Adrenal gland (tissue), 12 donors: ENCODE data around the gene FDX2. TPM values are rescaled to one million over a fixed set of nuclear protein-coding genes. Genes with fewer than 3 reads are reported as not detected.
A peak's percentile ranks its signal among the peaks of the same experiment; 100 is the strongest.

ENCODE experiments used
- DNase-seq, 7 donors: peaks; one replicate each; pipeline ENCODE4 v3.0.0-alpha.2; 2019 to 2020
- H3K27ac ChIP-seq, 5 donors: fragments of 200-600 bp; sonication (generic) in 4 of 5; 1 replicate in 3 of 5; 2 replicates in 2 of 5; pipeline versions ENCODE4 v1.5.1 to v1.8.0; 2016 to 2020; ENCODE audit warnings: mild to moderate bottlenecking in 1 of 5
- H3K27me3 ChIP-seq: fragments of 200-600 bp; 2 replicates; pipeline ENCODE4 v1.8.0; 2021
- H3K36me3 ChIP-seq, 2 donors: fragments of 200-600 bp; replicated peaks in 1 of 2; 1 replicate in 1 of 2; 2 replicates in 1 of 2; pipeline versions ENCODE4 v1.5.1 to v1.8.0; 2018 to 2022
- H3K4me1 ChIP-seq, 2 donors: fragments of 200-600 bp; replicated peaks in 1 of 2; 1 replicate in 1 of 2; 2 replicates in 1 of 2; pipeline versions ENCODE4 v1.5.1 to v1.8.0; 2018 to 2021
- H3K4me3 ChIP-seq, 4 donors: fragments of 200-600 bp; sonication (generic) in 3 of 4; one replicate each; pipeline ENCODE4 v1.5.1; 2016 to 2018
- H3K9me3 ChIP-seq, 3 donors: fragments of 200-600 bp; sonication (generic) in 1 of 3; replicated peaks in 1 of 3; 1 replicate in 2 of 3; 2 replicates in 1 of 3; pipeline versions ENCODE4 v1.5.1 to v1.8.0; 2016 to 2021
- POLR2A ChIP-seq, 2 donors: fragments of 450-650 bp; IDR thresholded peaks; one replicate each; pipeline ENCODE4 v1.6.1; 2017; ENCODE audit warnings: antibody characterized with exemption in 2 of 2, mild to moderate bottlenecking in 2 of 2, moderate library complexity in 1 of 2
- WGBS, 4 donors: extraction: QIAGEN DNeasy Blood & Tissue Kit in 2 of 4; methylation state at CpG; one replicate each; pipeline versions ENCODE4 v1.1.5 to v1.1.7; 2013 to 2017; 5-methylcytosine and 5-hydroxymethylcytosine counted together
- intact Hi-C, 2 donors: fragments of 100-400 bp; cut with DNase I; formaldehyde crosslinking; loops; one replicate each; pipeline versions ENCODE4 v1.14.1 to v1.15.0; 2022 to 2023
- polyA plus RNA-seq, 3 donors: library from polyadenylated mRNA; stranded (reverse); fragments of 200-250 nt in 2 of 3; fragments of 350-450 nt in 1 of 3; fragmentation: Illumina TruSeq in 1 of 3; extraction: RNeasy Lipid Tissue Mini Kit (QIAGEN cat#74804) in 1 of 3; gene quantifications; one replicate each; pipeline ENCODE4 v1.2.3, GENCODE V29; 2013 to 2014
- total RNA-seq, 9 donors: library from RNA; depleted of rRNA in 4 of 9; stranded (reverse); fragments of >200 nt in 4 of 9; fragments of 120-200 nt in 1 of 9; fragmentation: NEBNext Ultra II Directional in 1 of 9; extraction: Animal tissue kit (Norgen Biotek cat#: 25700) in 1 of 9; gene quantifications; one replicate each; pipeline versions ENCODE4 v1.1.0 to v1.2.4, GENCODE V29; 2013 to 2023
- TF ChIP-seq, protein P1 (sequence below), 6 experiments: fragments of 450-650 bp in 4 of 6; fragments of 200-600 bp in 2 of 6; sonication (generic) in 1 of 6; IDR thresholded peaks; 1 replicate in 5 of 6; 2 replicates in 1 of 6; pipeline versions ENCODE4 v1.5.1 to v1.8.0; 2016 to 2021; ENCODE audit warnings: antibody characterized with exemption in 6 of 6, mild to moderate bottlenecking in 2 of 6, moderate library complexity in 1 of 6
- donor health status: healthy with polysubstance abuse.
- donor health status: Bipolar disorder and iron deficiency.
- donor health status: DM: yes; HTN: yes; CAD: no.
- donor health status: DM: no; HTN: no; CAD: no.
- donor health status: DM: no; HTN: no; CAD: no.
- donor health status: DM: yes; HTN: yes; CAD: no.

Gene FDX2
- total and polyA plus RNA-seq, 12 donors, result 21.1 to 45.3 (median 31.3) TPM

DNA sequence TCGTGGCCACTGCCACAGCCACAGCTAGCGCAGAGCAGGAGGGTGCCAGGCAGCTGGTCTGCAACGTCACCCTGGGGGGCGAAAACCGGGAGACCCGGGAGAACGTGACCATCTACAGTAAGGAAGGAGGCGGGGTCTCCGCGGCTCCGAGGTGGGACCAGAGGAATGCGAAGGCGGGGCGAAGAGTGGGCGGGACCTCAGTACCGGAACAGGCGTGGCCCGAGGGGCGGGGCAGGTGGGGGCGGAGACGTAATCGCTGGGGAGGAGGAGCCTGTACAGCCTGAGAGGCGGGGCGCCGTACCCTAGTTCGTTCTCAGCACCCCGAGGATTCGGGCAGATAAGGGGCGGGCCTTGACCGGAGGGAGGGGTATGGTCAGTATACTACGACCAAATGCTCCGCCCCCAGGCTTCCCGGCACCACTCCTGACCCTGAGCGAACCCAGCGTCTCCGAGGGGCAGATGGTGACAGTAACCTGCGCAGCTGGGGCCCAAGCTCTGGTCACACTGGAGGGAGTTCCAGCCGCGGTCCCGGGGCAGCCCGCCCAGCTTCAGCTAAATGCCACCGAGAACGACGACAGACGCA is 23.5 kb downstream of the FDX2 start:
- Histone ChIP-seq H3K27ac (no peak overlapping the region), H3K27me3 (peaks cover 83% of the 10 kb centered on the region), H3K36me3 (no peaks in the 10 kb centered on the region), H3K4me1 (peaks cover 25 to 59% of the 10 kb centered on the region in 2 donors), H3K9me3 (no peaks in the 10 kb centered on the region), H3K4me3 (peak overlapping the region in 1 of 4 donors; percentile 39)
- intact Hi-C loops, result no loop called here
- WGBS, 4 donors, result 0 to 2% (median 1%) methylated on average over 25 to 45 of the region's 45 CpGs
- TF ChIP-seq, protein P1, sequence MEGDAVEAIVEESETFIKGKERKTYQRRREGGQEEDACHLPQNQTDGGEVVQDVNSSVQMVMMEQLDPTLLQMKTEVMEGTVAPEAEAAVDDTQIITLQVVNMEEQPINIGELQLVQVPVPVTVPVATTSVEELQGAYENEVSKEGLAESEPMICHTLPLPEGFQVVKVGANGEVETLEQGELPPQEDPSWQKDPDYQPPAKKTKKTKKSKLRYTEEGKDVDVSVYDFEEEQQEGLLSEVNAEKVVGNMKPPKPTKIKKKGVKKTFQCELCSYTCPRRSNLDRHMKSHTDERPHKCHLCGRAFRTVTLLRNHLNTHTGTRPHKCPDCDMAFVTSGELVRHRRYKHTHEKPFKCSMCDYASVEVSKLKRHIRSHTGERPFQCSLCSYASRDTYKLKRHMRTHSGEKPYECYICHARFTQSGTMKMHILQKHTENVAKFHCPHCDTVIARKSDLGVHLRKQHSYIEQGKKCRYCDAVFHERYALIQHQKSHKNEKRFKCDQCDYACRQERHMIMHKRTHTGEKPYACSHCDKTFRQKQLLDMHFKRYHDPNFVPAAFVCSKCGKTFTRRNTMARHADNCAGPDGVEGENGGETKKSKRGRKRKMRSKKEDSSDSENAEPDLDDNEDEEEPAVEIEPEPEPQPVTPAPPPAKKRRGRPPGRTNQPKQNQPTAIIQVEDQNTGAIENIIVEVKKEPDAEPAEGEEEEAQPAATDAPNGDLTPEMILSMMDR (IDR thresholded peaks at IDR 0.05), result no peak
- no peak for TF ChIP-seq POLR2A (IDR thresholded peaks at IDR 0.05)
- DNase-seq, result peak; percentile 56 to 82 (median 73)

DNA sequence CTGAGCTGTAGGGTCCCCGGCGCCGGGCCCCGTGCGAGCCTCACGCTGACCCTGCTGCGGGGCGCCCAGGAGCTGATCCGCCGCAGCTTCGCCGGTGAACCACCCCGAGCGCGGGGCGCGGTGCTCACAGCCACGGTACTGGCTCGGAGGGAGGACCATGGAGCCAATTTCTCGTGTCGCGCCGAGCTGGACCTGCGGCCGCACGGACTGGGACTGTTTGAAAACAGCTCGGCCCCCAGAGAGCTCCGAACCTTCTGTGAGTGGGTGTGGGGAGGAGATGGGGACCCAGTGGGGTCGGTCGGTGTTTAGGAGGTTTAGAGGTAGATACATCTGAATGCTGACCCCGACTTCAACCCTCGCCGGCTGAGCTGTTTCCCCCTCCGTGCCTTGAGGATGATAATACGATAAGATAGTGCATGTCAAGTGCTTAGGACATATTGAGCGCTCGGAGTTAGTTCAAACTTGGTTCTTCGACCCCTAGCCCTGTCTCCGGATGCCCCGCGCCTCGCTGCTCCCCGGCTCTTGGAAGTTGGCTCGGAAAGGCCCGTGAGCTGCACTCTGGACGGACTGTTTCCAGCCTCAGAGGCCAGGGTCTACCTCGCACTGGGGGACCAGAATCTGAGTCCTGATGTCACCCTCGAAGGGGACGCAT is 24.1 kb downstream of the FDX2 start:
- intact Hi-C loops, result no loop called here
- Histone ChIP-seq H3K9me3 (no peaks in the 10 kb centered on the region), H3K4me3 (peak overlapping the region in 1 of 4 donors; percentile 39), H3K4me1 (peaks cover 31 to 65% of the 10 kb centered on the region in 2 donors), H3K27me3 (peaks cover 80% of the 10 kb centered on the region), H3K27ac (no peak overlapping the region), H3K36me3 (no peaks in the 10 kb centered on the region)
- no peak for DNase-seq
- no peak for TF ChIP-seq POLR2A (IDR thresholded peaks at IDR 0.05)
- TF ChIP-seq, protein P1 (IDR thresholded peaks at IDR 0.05), result no peak
- WGBS, 4 donors, result 2 to 4% (median 3%) methylated on average over 18 to 49 of the region's 49 CpGs

DNA sequence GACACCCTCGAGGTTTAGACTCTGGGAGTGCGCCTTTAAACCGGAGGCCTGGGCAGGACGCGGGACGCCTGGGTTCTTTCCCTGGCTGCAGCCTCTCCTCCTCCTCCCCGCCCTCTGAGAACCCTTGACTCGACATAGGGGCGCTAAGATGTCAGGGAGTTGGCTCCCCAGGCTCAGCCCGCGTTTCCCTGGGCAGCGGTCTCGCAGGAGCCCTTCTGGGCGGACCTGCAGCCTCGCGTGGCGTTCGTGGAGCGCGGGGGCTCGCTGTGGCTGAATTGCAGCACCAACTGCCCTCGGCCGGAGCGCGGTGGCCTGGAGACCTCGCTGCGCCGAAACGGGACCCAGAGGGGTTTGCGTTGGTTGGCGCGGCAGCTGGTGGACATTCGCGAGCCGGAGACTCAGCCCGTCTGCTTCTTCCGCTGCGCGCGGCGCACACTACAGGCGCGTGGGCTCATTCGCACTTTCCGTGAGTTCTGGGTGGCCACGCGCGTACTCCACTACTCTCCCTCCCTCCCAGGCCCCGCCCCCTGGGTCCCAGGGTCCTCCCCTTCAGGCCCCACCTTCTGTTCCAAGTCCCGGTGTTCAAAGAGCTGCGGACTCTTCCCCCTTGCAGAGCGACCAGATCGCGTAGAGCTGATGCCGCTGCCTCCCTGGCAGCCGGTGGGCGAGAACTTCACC is 24.8 kb downstream of the FDX2 start:
- TF ChIP-seq, protein P1 (IDR thresholded peaks at IDR 0.05), result no peak
- TF ChIP-seq POLR2A (IDR thresholded peaks at IDR 0.05), result no peak
- intact Hi-C loops, result no loop called here
- no peak overlapping the region for H3K27ac ChIP-seq
- peak overlapping the region in 1 of 4 donors; percentile 39 for H3K4me3 ChIP-seq
- H3K4me1 ChIP-seq, result peaks cover 34 to 71% of the 10 kb centered on the region in 2 donors
- H3K27me3 ChIP-seq, result peaks cover 74% of the 10 kb centered on the region
- 1 to 3% (median 2%) methylated on average over 6 to 57 of the region's 57 CpGs for WGBS, 4 donors
- peak in 2 of 7 donors; percentile 43 to 45 for DNase-seq
- H3K36me3 ChIP-seq, result peaks cover 0 to under 1% of the 10 kb centered on the region in 2 donors
- no peaks in the 10 kb centered on the region for H3K9me3 ChIP-seq

DNA sequence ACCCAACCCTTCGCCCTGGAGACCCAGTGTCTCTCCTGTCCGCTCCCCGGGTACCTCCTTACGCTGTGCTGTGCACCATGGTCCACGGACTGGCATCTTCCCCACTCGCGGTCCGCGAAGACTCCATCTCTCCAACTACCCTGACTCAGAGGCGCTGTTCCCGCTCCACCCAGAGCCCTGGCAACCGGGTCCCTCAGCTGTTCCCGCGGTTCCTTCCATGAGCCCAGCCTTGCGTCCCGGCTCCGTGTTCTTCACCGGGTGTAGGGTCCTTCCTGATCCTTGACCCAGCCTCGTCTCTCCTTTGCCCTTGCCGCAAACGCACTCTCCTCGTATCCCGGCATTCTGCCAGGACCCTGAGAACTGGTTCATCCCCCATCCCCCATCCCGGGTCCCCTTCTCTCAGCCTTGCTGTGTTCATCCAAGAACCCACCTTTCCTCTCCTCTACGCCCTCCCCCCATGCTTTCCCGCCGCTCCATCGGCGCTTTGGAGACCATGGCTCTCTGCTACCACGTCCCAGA is 25.4 kb downstream of the FDX2 start:
- WGBS, 4 donors, result 2 to 4% (median 2%) methylated on average over 19 to 30 of the region's 30 CpGs
- intact Hi-C loops, result no loop called here
- Histone ChIP-seq H3K4me1 (peaks cover 35 to 67% of the 10 kb centered on the region in 2 donors), H3K36me3 (peaks cover 0 to 6% of the 10 kb centered on the region in 2 donors), H3K27me3 (peaks cover 68% of the 10 kb centered on the region), H3K27ac (no peak overlapping the region), H3K4me3 (no peak overlapping the region), H3K9me3 (no peaks in the 10 kb centered on the region)
- DNase-seq, result no peak
- TF ChIP-seq, protein P1 (IDR thresholded peaks at IDR 0.05), result no peak
- no peak for TF ChIP-seq POLR2A (IDR thresholded peaks at IDR 0.05)
